GM12892 (cell line): ENCODE data around the gene CCDC71.

Experiments used
- POLR2A ChIP-seq: IDR thresholded peaks from 2 replicates; pipeline ENCODE4 v1.6.1; 2011; ENCODE audit warnings: low read depth, low read length, control low read depth
- POLR2AphosphoS5 ChIP-seq: IDR thresholded peaks from 2 replicates; pipeline ENCODE4 v1.6.1; 2011; ENCODE audit warnings: low read depth, low read length, control low read depth
- TAF1 ChIP-seq: IDR thresholded peaks from 2 replicates; pipeline ENCODE4 v1.6.1; 2011; ENCODE audit warnings: low read depth, mild to moderate bottlenecking, control low read depth, low read length, borderline replicate concordance

- no peak for TF ChIP-seq TAF1
- no peak for TF ChIP-seq POLR2A
- TF ChIP-seq POLR2AphosphoS5 = no peak
These were observed 33.2 kb upstream of the CCDC71 start for GRCh38 chr3:49199239-49199899.
